HG02642 (cell line): Measurements from ENCODE around the gene COL17A1.
A peak's percentile ranks its signal among the peaks of the same experiment; 100 is the strongest.

ENCODE experiments used
- ATAC-seq: cut with Tn5 transposase; IDR thresholded peaks from one replicate; pipeline ENCODE4 v1.9.1; 2021; ENCODE audit warnings: mild to moderate bottlenecking; ENCODE audit not compliant: unreplicated experiment, poor library complexity

COL17A1 gene

DNA sequence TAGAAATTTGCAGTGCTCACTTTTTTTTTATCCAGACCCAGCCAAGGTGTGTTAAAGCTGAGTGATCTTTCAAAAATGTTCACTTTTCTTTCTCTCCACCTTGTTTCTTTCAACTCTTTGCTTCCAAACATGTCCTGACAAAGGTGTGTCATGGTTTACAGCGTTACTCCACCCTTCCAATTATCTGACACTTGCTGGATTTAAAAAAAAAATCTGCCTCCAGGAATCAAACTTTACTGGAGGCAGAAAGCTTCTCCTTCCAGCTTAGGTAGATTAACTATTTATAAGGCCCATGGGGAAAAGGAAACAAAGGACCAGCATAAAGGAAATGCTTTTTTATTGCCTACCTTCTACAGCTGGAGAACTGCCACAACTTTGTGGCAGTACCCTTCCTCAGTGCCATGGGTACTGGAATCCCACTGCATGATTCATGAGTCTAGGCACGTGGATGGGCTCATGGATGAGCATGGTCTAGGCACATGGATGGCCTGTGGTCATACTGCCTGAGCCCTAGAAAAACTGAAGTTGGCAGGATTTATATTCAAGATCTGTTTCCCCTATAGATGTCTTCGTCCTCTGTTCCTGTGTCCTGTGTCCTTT is at the start of gene COL17A1:
Gene COL17A1 (minus strand): TSS at position 80 of the 600 bp plus-strand sequence. CDS start 5,207 bp downstream, outside the sequence.
- ATAC-seq, result no peak

- ATAC-seq, result no peak
Observed at GRCh38 chr10:104130041-104130440, 44.4 kb upstream of the COL17A1 start.

GRCh38 chr10:104128214-104128613 is 42.5 kb upstream of the COL17A1 start:
- no peak for ATAC-seq

GRCh38 chr10:104127411-104127810 is 41.7 kb upstream of the COL17A1 start:
- ATAC-seq, result no peak

DNA sequence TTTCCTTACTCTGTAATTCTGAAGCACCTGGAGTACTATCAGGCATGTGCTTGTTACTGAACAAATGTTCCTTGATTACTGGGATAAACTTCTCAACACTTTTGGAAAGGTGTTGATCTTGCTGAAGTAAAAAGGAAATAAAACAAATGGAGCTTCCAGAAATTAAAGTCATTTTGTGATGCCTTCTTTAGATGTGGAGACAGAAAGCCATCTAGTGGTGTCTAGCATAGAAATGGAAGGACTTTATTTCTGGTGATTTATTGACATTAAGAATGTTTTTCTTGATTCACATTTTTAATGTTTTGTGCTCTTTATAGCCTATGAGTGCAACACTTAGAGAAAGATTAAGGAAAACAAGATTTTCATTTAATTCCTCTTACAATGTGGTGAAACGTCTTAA is 37.7 kb upstream of the COL17A1 start:
- no peak for ATAC-seq

GRCh38 chr10:104122225-104123107 is 36.8 kb upstream of the COL17A1 start:
- peak; percentile 1 for ATAC-seq

DNA sequence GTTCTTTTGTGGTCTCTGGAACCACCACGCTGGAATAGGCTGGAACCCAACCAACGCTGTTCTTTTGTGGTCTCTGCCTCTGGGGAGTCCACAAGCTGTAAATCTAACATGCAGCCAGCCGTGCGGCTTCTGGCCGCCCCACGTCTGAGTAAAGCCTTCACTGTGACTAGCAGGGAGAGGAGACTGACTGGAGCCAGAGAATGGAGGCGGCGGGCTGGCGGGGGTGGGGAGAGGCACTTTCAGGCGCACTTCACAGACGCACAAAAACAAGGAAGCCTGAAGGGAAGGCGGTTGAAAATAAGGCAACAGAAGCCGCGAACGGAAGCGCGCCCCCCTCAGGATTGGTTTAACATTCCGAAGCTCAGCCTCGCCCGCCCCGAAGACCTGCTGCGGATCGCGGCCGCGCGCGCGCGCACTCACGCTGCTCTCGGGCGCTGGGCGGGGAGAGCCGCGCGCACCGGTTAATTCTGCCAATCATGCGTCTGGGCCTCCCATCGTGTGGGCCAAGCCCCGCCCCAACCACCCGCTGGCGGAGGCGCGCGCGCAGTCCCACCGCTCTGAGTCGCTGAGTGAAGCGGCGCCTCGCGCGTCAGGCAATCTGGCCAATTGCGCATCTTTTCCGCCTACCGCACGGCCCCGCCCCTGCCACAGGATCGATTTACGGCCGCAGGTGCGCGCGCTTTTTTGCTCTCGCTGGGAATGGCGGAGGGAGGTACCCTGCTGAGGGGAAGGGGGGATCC is 36.0 kb upstream of the COL17A1 start, which contains the start of gene SFR1:
Gene SFR1 (plus strand): TSS at position 687 of the 740 bp plus-strand sequence. CDS start 13 bp downstream, at position 700.
- peak; percentile 94 for ATAC-seq

DNA sequence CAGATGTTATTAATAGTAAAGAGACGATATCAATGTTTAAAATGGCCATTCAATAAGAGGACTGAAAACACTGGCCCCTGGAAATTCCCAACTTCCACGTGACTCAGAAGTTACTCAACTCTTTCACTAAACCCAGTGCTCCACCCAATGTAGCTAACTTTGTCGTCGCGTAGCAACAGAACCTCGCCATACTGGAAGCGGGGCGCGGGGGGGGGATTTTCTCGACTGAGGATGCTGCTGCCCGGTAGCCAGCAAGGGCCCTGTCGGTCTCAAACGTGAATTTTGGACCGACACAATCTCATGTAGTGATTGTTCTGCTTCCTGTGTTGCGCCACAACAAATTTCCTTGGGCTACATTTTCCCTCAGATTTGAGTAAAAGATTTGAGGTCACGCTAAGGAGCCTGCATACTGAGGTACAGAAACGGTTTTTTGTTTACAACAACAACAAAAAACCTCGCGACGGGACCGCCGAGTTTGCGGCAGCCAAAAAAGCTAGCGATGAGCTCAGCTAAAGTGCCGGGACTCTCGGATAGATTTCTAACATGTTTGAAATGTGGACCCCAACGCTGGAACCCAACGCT is 35.3 kb upstream of the COL17A1 start:
- peak; percentile 32 for ATAC-seq

DNA sequence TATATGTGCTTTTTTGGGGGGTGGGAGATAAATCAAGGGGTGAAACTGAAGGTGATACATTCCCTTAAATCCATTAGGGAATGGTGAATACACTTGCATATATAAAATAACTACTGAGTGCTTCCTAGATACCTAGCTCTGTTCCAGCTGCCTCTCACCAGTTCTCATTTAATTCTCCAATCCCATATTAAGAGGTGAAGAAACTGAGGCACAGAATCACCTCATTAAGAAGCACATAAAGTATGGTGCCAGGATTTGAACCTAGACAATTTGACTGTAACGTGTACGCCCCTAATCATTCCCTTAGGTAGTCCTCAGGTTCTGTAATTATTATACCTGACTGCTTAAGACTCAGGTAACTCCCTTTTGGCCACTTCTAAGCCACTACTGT is 34.8 kb upstream of the COL17A1 start:
- no peak for ATAC-seq

DNA sequence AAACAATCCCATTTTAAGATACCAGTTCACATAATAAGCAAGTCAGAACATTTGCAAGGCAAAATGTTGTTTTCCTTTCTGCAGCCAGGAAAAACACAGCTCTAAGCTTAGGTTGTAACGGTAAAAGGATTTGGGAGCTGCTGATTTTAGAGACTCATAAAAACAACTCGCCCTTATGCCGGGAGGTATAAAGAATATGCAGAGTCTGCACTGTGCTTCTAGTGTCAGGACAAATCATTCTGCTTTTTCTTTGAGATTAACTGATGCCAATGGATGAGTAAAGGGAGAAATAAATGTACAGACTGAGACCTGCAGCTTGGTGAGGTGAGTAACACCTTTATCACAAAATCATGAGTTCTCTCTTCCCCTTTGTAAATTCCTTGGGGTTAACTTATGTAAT is 34.3 kb upstream of the COL17A1 start:
- ATAC-seq, result no peak

DNA sequence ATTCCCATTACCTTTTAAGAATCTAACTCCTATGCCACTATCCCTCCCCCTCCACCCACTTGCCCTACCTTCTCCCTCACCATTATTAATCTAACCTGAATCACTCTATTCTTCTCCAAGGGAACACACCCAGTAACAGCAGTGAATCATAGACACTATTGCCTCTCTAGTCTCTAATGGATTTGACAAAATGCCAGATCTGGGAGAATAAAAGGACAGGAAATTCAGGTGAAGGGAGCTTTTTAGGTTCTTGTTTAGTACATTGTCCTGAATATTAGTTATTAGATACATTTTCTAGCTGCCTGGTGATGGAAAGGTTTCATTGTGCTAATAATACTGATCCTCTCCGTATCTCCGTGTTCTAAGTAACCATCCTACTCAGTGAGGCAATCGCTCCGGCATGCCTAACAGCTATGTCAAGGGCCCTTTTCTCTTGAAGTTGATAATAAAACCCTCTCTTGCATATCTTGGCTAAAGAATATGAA is 32.2 kb upstream of the COL17A1 start:
- no peak for ATAC-seq

- ATAC-seq, result no peak
Observed at GRCh38 chr10:104113376-104113956, 27.8 kb upstream of the COL17A1 start.

GRCh38 chr10:104109908-104110662 is 24.4 kb upstream of the COL17A1 start:
- peak; percentile 64 for ATAC-seq

- ATAC-seq, result no peak
Observed at GRCh38 chr10:104104926-104105325, 19.2 kb upstream of the COL17A1 start.

DNA sequence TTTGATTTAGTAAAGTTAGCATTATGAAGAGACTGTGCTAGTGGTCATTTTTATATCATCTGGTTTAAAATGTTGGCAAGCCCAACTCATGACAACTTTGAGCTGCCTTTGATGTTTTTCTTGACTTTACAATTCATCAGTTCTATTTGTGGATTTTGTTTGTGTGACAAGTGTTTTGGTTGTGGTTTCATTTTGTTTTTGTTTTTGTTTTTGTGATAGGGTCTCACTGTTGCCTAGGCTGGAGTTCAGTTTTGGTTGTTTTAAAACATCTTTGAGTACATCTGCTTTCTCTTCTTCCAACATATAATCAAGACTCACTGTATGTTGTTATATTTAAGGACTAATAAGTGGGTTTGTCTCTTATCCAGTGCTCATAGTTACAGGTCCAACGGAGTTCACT is 18.7 kb upstream of the COL17A1 start:
- no peak for ATAC-seq

DNA sequence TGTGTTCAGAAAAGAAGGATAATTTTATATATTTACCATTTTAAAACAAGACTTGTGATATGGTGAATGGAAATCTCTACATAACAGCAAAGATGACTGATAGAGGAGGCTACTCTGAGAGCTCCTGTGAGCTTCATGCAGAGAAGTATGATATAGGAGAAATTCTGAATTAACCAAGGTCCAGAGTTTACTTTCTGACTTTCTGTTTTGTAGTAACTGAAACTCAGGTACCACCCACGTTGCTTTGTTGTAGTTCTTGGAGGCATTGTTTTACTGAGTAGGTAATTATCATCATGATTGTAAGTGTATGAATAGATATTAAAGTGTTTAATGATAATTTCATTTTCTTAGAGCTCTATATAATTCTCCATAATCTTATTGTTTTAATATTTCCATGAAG is 18.3 kb upstream of the COL17A1 start:
- ATAC-seq, result no peak

DNA sequence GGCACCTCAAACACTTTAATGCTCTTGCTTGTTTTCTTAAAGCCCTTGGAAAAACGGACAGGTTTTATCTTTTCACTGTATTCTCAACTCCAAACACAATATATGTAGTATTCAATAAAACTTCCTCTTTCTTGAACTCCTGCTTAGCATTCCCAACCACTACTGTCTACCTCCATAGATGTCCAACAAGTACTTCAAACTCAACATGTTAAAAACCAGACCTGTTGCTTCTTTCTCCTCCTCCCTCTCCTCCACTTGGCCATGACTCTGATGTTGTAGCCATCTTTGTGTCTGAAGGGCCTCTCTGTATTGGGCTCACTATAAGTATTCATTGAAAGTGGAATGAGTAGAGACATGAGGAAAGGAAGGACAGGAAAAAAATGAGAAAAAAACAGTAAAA is 16.2 kb upstream of the COL17A1 start:
- ATAC-seq, result no peak

DNA sequence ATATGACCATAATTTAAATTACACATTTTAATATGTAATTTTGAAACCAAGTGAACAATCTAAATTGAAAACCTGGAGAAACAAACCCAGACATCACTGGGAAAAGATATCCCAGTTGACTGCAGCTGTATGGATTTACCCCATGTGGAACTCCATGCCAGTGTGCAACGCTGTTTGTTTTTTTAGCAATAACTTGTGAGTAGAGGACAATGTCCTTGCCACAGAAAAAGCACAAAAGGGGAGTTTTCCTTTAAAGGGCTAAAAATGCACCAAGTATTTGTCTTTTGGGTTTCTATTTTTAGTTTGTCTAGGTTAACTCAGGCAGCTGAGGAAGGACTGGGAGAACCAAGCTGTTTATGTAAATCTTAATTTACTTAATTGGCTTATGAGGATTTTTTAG is 15.1 kb upstream of the COL17A1 start:
- ATAC-seq, result no peak

- no peak for ATAC-seq
Observed at GRCh38 chr10:104099941-104100340, 14.3 kb upstream of the COL17A1 start.
